A549 (cell line): Measurements from ENCODE around the gene KCTD5.

ENCODE experiments used
- BHLHE40 ChIP-seq: IDR thresholded peaks from 2 replicates; pipeline ENCODE4 v1.6.1; 2012; ENCODE audit warnings: low read depth, low read length, inconsistent platforms
- CBX8 ChIP-seq: fragments of 200-600 bp; sonication (generic); IDR thresholded peaks from 2 replicates; pipeline ENCODE4 v1.6.1; 2016
- EP300 ChIP-seq, 2 experiments: fragments of >200 bp; sonication (Bioruptor Twin); formaldehyde crosslinking; IDR thresholded peaks; 2 replicates in 1 of 2; 3 replicates in 1 of 2; pipeline ENCODE4 v1.6.1; 2016 to 2017
- PBX3 ChIP-seq: IDR thresholded peaks from 2 replicates; pipeline ENCODE4 v1.6.1; 2012
- POLR2A ChIP-seq: IDR thresholded peaks from 2 replicates; pipeline ENCODE4 v1.6.1; 2012; ENCODE audit warnings: mild to moderate bottlenecking, low read length
- RAD21 ChIP-seq, 2 experiments: fragments of >200 bp in 1 of 2; sonication (Bioruptor Twin) in 1 of 2; formaldehyde crosslinking in 1 of 2; IDR thresholded peaks in 1 of 2; conservative IDR thresholded peaks in 1 of 2; 2 replicates in 1 of 2; 3 replicates in 1 of 2; pipeline ENCODE4 v1.6.1; 2012 to 2018; ENCODE audit warnings: inconsistent platforms in 1 of 2
- RCOR1 ChIP-seq: fragments of 150-350 bp; IDR thresholded peaks from 2 replicates; pipeline ENCODE4 v1.6.1; 2014; ENCODE audit warnings: antibody characterized with exemption, low read length, low read depth
- TF ChIP-seq, protein P1 (sequence below): fragments of >200 bp; sonication (Bioruptor Twin); formaldehyde crosslinking; IDR thresholded peaks from 3 replicates; pipeline ENCODE4 v1.5.1; 2016

- TF ChIP-seq BHLHE40: no peak
- TF ChIP-seq, protein P1, sequence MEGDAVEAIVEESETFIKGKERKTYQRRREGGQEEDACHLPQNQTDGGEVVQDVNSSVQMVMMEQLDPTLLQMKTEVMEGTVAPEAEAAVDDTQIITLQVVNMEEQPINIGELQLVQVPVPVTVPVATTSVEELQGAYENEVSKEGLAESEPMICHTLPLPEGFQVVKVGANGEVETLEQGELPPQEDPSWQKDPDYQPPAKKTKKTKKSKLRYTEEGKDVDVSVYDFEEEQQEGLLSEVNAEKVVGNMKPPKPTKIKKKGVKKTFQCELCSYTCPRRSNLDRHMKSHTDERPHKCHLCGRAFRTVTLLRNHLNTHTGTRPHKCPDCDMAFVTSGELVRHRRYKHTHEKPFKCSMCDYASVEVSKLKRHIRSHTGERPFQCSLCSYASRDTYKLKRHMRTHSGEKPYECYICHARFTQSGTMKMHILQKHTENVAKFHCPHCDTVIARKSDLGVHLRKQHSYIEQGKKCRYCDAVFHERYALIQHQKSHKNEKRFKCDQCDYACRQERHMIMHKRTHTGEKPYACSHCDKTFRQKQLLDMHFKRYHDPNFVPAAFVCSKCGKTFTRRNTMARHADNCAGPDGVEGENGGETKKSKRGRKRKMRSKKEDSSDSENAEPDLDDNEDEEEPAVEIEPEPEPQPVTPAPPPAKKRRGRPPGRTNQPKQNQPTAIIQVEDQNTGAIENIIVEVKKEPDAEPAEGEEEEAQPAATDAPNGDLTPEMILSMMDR: no peak
- no peak for TF ChIP-seq POLR2A
- TF ChIP-seq RCOR1: no peak
- TF ChIP-seq CBX8: no peak
- no peak for TF ChIP-seq RAD21 (conservative IDR thresholded peaks at IDR 0.05 in 1 of 2, IDR thresholded peaks at IDR 0.05 in 1 of 2)
- TF ChIP-seq PBX3: no peak
- TF ChIP-seq EP300 (IDR thresholded peaks at IDR 0.05): no peak
These were observed 17.7 kb downstream of the KCTD5 start for GRCh38 chr16:2699791-2700600.
